Activated CD8-positive, alpha-beta T cell treated with anti-CD3 and anti-CD28 coated beads, Interleukin-2, amount 10 ng/mL, durations not matched to agents 7 days and 5 days (primary cell): Measurements from ENCODE around the gene PABPC4L. TPM values are rescaled to one million over a fixed set of nuclear protein-coding genes. Genes with fewer than 3 reads are reported as not detected.
"Not testable (repeated sequence)": the region's sequence is repeated elsewhere in the genome, so short reads cannot be mapped to it uniquely, and the experiment has no call there.

Source experiments
- ATAC-seq: fragments of 150-1000 bp; cut with Tn5 transposase; one replicate; pipeline ENCODE4 v1.10.0; 2021; ENCODE audit warnings: moderate library complexity
- CTCF ChIA-PET: fragments of 350-600 bp; sonication (Branson Sonifier 250); formaldehyde crosslinking; loops from one replicate; lab custom pipeline; 2021; ENCODE audit warnings: antibody characterized with exemption; lab: Charles Lee
- POLR2A ChIA-PET: fragments of 350-600 bp; sonication (Branson Sonifier 250); formaldehyde crosslinking; loops from one replicate; lab custom pipeline; 2021; ENCODE audit warnings: antibody characterized with exemption; lab: Charles Lee
- DNase-seq: peaks from one replicate; pipeline ENCODE4 v3.0.0-alpha.2; 2020
- H3K27ac Mint-ChIP-seq: one replicate; pipeline ENCODE4 v1.8.0; 2021; ENCODE audit warnings: mild to moderate bottlenecking, mixed read lengths
- H3K27me3 Mint-ChIP-seq: one replicate; pipeline ENCODE4 v1.8.0; 2021; ENCODE audit warnings: low read depth, mixed read lengths
- H3K36me3 Mint-ChIP-seq: one replicate; pipeline ENCODE4 v1.8.0; 2021; ENCODE audit warnings: low read depth, mixed read lengths
- H3K4me1 Mint-ChIP-seq: one replicate; pipeline ENCODE4 v1.8.0; 2021; ENCODE audit warnings: low read depth, mixed read lengths
- H3K4me3 Mint-ChIP-seq: one replicate; pipeline ENCODE4 v1.8.0; 2021; ENCODE audit warnings: mild to moderate bottlenecking, mixed read lengths
- H3K9me3 Mint-ChIP-seq: one replicate; pipeline ENCODE4 v1.8.0; 2022; ENCODE audit warnings: mixed read lengths; ENCODE audit not compliant: insufficient read depth
- total RNA-seq, 2 experiments: library from RNA; stranded (reverse); gene quantifications; one replicate each; pipeline ENCODE4 v1.2.3, GENCODE V29; 2021

Gene PABPC4L
- not detected for total RNA-seq

DNA sequence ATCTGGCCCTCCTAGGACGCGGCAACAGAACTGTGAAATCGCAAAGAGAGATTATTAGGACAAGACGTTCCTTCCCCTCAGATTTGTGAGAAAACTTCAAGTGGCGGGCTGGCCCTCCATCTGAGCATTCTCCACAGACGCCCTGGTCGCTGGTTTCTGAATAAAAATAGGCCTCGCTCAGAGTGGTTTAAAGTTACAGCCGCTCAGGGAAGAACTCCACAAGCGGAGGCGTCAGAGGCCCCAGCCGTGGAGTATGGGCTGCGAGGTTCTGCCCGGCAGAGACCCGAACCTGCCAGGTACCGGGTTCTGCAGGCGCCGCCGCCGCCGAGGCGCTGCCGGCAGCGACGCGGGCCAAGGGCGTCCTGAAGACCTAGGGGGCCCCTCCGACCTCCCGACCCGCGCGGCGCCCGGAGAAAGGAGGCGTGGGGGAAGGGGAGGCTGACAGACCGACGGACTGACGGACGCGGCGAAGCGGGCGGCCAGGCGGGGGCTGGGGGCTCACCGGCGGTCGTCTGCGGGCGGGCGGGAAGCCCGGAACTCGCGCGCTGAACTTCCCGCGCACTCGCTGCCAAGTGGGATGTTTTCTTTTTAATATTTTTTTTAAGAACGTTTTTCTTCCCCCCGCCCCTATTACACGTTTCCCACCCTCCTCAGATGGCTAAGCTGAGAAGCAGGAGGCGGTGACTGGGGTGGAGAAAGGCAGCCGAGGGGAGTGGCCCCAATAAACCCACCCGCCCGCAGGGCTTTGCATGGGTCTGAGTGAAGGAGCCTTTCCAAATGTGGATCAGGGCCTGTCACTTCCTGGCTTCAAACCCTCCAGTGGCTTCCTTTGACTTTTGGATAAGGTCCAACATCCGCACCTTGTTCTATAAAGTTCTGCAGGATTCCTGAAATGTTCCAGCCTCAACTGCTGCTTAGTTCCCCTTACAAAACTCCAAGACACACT lies at the start of gene PABPC4L:
PABPC4L (minus strand) TSS at position 574 of the 946 bp plus-strand sequence. CDS start 770 bp downstream, outside the sequence.
- POLR2A ChIA-PET, result no interaction called here
- peaks cover 5% of the 10 kb centered on the region for H3K9me3 Mint-ChIP-seq

DNA sequence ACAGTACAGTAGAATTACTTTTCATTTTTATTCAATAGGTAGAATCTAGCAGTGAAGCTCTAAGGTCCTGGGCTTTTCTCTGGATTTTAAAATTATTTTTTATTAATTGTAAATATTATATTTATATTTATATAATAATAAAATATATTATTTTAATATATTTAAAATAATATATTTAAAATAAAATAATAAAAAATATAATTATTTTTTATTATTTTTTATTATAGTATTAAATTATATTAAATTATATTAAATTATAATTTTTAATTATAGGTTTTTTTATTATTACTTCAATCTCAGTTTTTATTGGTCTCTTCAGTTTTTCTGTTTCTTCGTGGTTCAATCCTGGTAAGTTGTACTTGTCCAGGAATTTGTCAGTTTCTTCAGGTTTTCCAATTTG lies 49.7 kb upstream of the PABPC4L start:
- peaks cover 9% of the 10 kb centered on the region for H3K9me3 Mint-ChIP-seq
- H3K36me3 Mint-ChIP-seq, result no peaks in the 10 kb centered on the region
- no peaks in the 10 kb centered on the region for H3K27me3 Mint-ChIP-seq
- DNase-seq (no peak), ATAC-seq (no peak)
- no peak overlapping the region for H3K4me3 Mint-ChIP-seq
- CTCF ChIA-PET, result no interaction called here
- POLR2A ChIA-PET, result no interaction called here
- H3K27ac Mint-ChIP-seq, result no peak overlapping the region
- no peaks in the 10 kb centered on the region for H3K4me1 Mint-ChIP-seq

More for the DNA sequence above, at the start of gene PABPC4L:
- Mint-ChIP-seq H3K27me3 (no peaks in the 10 kb centered on the region), H3K27ac (no peak within 1 kb of the TSS), H3K4me3 (no peak within 1 kb of the TSS), H3K4me1 (no peaks in the 10 kb centered on the region), H3K36me3 (no peaks in the 10 kb centered on the region)
- DNase-seq, result no peak
- CTCF ChIA-PET, result no interaction called here
- ATAC-seq, result no peak

DNA sequence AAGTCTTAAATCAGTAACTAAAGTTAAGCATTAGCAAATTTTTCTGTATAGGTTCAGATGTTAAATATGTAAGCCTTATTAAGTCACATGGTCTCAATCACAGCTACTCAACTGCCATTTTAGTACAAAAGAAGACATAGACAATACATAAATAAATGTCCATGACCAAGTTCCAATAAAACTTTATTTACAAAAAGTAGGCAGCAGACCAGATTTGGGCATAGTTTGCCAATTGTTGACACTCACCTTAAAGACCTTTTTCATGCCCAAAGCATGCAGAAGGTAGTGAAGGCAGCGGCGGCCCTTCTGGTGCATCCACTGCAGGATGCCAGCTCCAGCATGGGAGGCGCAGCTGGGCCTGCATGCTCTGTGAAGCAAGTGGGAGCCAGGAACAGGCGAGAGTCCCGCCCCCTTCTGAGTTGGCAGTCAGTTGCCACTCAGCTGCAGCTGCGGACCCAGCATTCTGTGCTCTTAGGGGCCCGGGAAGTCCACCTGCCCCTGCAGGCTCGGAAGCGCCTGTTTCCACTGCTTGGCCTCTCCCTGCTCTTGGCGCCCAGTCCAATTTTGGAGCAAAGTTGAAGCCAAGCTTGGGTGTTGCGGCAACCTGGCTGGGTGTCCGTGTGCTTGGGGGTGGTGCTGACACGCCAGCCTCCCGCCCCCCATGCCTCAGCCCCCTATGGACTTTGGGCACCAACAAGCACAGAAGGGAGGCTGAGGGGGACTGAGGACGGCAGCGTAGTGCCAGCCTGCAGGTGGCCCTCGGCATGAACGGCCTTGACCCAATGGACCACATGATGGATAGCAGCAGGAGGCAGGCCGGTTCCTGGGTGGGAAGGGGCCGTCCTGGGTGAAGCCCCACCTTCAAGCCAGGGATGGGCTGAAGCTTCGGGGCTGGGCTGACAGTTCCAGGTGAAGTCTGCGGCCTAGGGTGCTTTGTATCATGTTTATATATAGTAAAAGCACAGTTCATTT lies 42.4 kb upstream of the PABPC4L start:
- no peaks in the 10 kb centered on the region for H3K27me3 Mint-ChIP-seq
- ChIA-PET CTCF (no interaction called here), POLR2A (no interaction called here)
- no peaks in the 10 kb centered on the region for H3K36me3 Mint-ChIP-seq
- DNase-seq (no peak), ATAC-seq (no peak)
- H3K27ac Mint-ChIP-seq, result no peak overlapping the region
- H3K4me1 Mint-ChIP-seq, result no peaks in the 10 kb centered on the region
- peaks cover 11% of the 10 kb centered on the region for H3K9me3 Mint-ChIP-seq
- H3K4me3 Mint-ChIP-seq, result no peak overlapping the region

DNA sequence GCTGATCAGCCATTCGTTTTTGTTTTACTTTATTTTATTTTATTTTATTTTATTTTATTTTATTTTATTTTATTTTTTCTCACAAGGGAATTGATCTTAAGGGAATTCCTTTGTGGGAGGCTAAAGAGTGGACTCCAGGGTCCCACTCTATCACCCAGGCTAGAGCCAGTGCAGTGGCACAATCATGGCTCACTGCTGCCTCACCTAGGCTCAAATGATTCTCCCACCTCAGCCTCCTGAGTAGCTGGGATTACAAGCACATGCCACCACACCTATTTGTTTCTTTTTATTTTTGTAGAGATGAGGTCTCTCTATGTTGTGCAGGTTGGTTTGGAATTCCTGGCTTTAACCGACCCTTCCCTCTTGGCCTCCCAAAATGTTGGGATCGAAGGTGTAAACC lies 17.5 kb upstream of the PABPC4L start:
- peaks cover 5% of the 10 kb centered on the region for H3K9me3 Mint-ChIP-seq
- H3K27me3 Mint-ChIP-seq, result no peaks in the 10 kb centered on the region
- no peaks in the 10 kb centered on the region for H3K36me3 Mint-ChIP-seq
- POLR2A ChIA-PET, result no interaction called here
- no peak overlapping the region for H3K27ac Mint-ChIP-seq
- no peak overlapping the region for H3K4me3 Mint-ChIP-seq
- H3K4me1 Mint-ChIP-seq, result no peaks in the 10 kb centered on the region
- CTCF ChIA-PET, result no interaction called here
- no peak for ATAC-seq
- no peak for DNase-seq

DNA sequence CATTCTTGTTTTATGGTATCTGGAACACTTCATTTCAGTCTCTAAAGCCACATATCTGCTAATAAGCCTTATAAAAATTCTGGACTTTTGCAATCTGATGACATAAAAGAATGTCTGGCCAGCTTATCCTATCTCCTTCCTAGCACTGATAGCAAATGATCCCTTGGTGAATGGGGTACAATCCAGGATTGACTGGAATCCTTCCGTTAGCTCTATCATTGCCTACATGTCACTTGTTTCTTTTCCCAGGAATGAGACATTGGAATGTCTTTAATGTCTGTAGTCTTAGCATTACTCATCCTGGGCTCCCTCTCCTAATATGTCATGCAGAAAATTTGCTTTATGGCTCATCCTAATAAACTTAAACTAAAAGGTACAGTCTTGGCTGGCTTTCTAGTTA lies 14.8 kb upstream of the PABPC4L start:
- no peak overlapping the region for H3K4me3 Mint-ChIP-seq
- no peak overlapping the region for H3K27ac Mint-ChIP-seq
- H3K36me3 Mint-ChIP-seq, result no peaks in the 10 kb centered on the region
- CTCF ChIA-PET, result no interaction called here
- H3K27me3 Mint-ChIP-seq, result no peaks in the 10 kb centered on the region
- ATAC-seq, result no peak
- no peak for DNase-seq
- POLR2A ChIA-PET, result no interaction called here
- no peaks in the 10 kb centered on the region for H3K4me1 Mint-ChIP-seq
- H3K9me3 Mint-ChIP-seq, result peaks cover 5% of the 10 kb centered on the region

DNA sequence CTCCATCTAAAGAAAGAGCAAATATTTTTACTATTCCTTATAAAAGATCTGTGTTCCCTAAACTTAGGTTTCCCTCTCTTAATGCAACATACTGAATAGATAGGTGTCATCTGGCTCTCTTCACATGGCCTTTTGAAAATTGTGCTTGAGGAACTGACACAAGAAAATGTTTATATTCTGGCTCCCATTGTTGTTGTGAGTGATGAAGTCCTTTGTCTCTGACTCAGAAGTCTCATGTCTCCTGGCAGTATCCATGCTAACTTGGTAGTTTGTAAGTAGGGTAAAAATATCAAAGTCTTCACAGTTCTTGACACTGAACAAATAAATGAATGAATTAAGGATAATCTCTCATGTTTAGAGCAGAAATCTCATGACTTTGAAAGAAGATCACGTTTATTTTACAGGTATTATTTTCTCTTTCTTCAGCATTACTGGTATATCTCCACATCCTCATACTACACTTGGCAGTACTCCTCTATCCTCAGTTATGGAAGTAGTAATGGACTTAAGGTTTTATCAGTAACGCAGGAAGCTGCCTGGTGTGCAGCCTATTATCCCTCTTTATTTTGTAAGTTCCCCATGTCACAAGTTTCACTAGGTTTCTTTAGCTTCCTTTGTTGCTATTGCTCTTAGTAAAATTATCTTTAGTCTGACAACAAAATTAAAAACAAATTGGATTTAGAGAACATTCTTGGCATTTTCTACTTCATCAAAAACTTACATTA lies 14.2 kb upstream of the PABPC4L start:
- ChIA-PET POLR2A (no interaction called here), CTCF (no interaction called here)
- no peak for DNase-seq
- Mint-ChIP-seq H3K4me1 (no peaks in the 10 kb centered on the region), H3K4me3 (no peak overlapping the region), H3K27me3 (no peaks in the 10 kb centered on the region), H3K9me3 (peaks cover 5% of the 10 kb centered on the region), H3K27ac (no peak overlapping the region), H3K36me3 (no peaks in the 10 kb centered on the region)
- no peak for ATAC-seq

DNA sequence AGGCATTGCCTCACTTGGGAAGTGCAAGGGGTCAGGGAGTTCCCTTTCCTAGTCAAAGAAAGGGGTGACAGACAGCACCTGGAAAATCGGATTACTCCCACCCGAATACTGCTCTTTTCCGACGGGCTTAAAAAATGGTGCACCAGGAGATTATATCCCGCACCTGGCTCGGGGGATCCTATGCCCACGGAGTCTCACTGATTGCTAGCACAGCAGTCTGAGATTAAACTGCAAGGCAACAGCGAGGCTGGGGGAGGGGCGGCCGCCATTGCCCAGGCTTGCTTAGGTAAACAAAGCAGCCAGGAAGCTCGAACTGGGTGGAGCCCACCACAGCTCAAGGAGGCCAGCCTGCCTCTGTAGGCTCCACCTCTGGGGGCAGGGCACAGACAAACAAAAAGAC lies 6.4 kb upstream of the PABPC4L start:
- H3K27me3 Mint-ChIP-seq, CTCF ChIA-PET, POLR2A ChIA-PET, H3K36me3 Mint-ChIP-seq, H3K4me1 Mint-ChIP-seq, ATAC-seq, H3K4me3 Mint-ChIP-seq, DNase-seq, H3K27ac Mint-ChIP-seq: not testable (repeated sequence)
- H3K9me3 Mint-ChIP-seq, result peaks cover 12% of the 10 kb centered on the region

DNA sequence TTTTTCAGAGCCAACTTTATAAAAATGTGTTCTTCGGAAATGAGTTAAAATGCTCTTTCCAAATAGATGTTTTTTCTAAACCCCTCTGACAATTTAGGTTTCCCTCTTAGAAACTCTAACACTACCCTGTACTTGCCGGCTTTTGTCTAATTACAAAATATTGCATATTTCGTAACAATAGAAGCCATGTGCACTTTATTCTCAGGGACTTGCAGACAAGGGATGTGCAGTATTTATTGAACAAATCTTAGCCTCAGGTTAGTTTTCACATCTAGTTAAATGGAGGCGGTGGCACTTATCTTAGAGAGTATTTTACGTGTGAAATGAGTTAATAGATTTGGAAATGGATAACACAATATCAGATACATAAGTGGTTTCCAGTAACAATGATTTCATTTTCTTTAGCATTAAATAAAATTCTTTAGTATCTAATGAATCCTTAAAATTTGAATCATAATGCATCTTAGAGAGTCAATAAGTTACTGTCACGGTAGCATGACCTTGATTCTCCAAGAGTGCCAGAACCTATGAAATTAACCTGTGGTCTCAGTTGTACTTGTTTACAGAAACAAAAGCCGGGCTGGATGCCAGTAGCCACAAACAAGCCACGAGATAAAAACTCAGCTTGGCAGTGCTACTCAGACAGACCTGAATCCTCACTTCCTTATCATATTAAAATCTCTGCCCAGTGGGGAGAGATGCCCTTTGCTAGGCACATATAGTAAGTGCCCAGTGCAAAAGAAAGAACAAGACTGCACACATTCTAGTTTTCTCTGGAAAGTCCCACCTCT lies 772 bp upstream of the PABPC4L start:
- POLR2A ChIA-PET, result no interaction called here
- Mint-ChIP-seq H3K27me3 (no peaks in the 10 kb centered on the region), H3K4me3 (no peak overlapping the region), H3K4me1 (no peaks in the 10 kb centered on the region), H3K36me3 (no peaks in the 10 kb centered on the region), H3K27ac (no peak overlapping the region), H3K9me3 (peaks cover 5% of the 10 kb centered on the region)
- CTCF ChIA-PET, result no interaction called here
- DNase-seq (no peak), ATAC-seq (no peak)

DNA sequence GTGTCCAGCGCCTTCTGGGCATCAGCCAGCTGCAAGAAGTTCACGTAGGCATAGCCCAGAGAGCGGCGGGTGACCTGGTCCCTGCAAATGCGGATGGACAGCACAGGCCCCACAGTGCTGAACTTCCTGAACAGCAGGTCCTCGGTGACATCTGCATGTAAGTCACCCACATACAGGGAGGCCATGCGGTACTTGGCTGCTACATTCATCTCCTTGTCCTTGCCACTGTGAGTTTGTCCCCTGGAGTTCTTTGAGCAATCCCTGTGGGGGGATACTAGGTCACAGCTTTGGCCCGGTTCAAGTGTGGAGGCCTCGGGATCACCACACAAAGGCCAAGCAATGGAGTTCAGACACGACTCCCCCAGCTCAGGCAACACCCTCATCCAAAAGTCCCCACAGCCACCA lies 776 bp downstream of the PABPC4L start:
- H3K27me3 Mint-ChIP-seq, result no peaks in the 10 kb centered on the region
- ChIA-PET CTCF (no interaction called here), POLR2A (no interaction called here)
- DNase-seq (no peak), ATAC-seq (no peak)
- H3K36me3 Mint-ChIP-seq, result no peaks in the 10 kb centered on the region
- H3K4me1 Mint-ChIP-seq, result no peaks in the 10 kb centered on the region
- no peak overlapping the region for H3K27ac Mint-ChIP-seq
- H3K9me3 Mint-ChIP-seq, result peaks cover 5% of the 10 kb centered on the region
- H3K4me3 Mint-ChIP-seq, result no peak overlapping the region

DNA sequence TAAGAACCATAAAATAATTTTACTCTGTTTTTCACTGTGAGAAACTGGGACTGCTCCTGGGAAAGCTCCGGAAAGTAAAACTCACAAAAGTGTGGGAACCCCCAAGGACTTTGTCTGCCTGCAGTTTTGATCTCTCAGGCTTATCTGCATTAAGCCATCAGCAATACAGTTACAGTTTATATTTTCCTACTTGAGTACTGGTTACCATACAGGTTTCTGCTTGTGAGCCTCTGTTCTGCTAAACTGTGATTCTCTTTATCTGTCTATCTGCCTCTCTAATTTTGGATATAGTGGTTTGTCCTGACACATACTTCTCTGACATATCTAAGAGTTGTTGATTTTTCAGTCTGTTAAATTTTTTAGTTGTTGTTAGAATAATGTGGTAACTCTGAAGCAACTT lies 11.6 kb downstream of the PABPC4L start:
- DNase-seq, result no peak
- Mint-ChIP-seq H3K36me3 (no peaks in the 10 kb centered on the region), H3K27ac (no peak overlapping the region), H3K9me3 (no peaks in the 10 kb centered on the region), H3K27me3 (no peaks in the 10 kb centered on the region), H3K4me3 (no peak overlapping the region), H3K4me1 (no peaks in the 10 kb centered on the region)
- ChIA-PET CTCF (no interaction called here), POLR2A (no interaction called here)
- no peak for ATAC-seq

DNA sequence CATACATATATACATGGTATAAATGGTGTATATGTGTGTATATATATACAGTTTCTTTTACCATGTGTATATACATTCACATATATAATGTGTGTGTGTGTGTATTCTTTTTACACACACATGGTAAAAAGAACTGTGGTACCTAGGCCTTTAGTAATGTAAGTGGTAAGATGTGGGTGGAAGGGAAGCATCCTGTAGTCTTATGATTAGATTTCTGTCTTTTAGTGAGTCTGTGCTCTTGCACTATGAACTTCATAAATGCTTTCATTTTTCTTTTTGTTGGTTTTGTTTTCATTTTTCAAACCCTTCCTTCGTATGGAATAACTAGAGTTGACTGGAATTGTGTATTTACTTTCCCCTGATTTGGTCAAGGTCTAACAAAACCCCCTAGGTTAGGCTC lies 12.1 kb downstream of the PABPC4L start:
- Mint-ChIP-seq H3K4me3 (no peak overlapping the region), H3K4me1 (no peaks in the 10 kb centered on the region), H3K27me3 (no peaks in the 10 kb centered on the region), H3K9me3 (no peaks in the 10 kb centered on the region), H3K36me3 (no peaks in the 10 kb centered on the region), H3K27ac (no peak overlapping the region)
- ChIA-PET CTCF (no interaction called here), POLR2A (no interaction called here)
- no peak for ATAC-seq
- no peak for DNase-seq
